Mucosa of stomach (tissue), 1 donor: ENCODE data around the gene CCDC88C.

Experiments
- H3K27me3 ChIP-seq: one replicate; pipeline ENCODE4 v1.7.0; 2013; ENCODE audit warnings: mild to moderate bottlenecking, low read length; ENCODE audit not compliant: control insufficient read depth, insufficient read depth
- H3K36me3 ChIP-seq: one replicate; pipeline ENCODE4 v1.7.0; 2013; ENCODE audit warnings: low read length; ENCODE audit not compliant: control insufficient read depth, insufficient read depth
- H3K4me1 ChIP-seq: one replicate; pipeline ENCODE4 v1.7.0; 2013; ENCODE audit warnings: mild to moderate bottlenecking, low read length; ENCODE audit not compliant: control insufficient read depth, insufficient read depth
- H3K4me3 ChIP-seq: one replicate; pipeline ENCODE4 v1.7.0; 2013; ENCODE audit warnings: low read length
- H3K9ac ChIP-seq: one replicate; pipeline ENCODE4 v1.7.0; 2013; ENCODE audit warnings: mild to moderate bottlenecking, low read length, moderate library complexity
- H3K9me3 ChIP-seq: one replicate; pipeline ENCODE4 v1.7.0; 2013; ENCODE audit warnings: mild to moderate bottlenecking, low read length, moderate library complexity; ENCODE audit not compliant: control insufficient read depth
- donor health status: Pancreatic carcinoma.

Gene CCDC88C

GRCh38 chr14:91328313-91329050 lies 89.1 kb downstream of the CCDC88C start:
- Histone ChIP-seq H3K9me3 (no peaks in the 10 kb centered on the region), H3K27me3 (no peaks in the 10 kb centered on the region), H3K36me3 (no peaks in the 10 kb centered on the region), H3K4me1 (peaks cover 27% of the 10 kb centered on the region), H3K4me3 (no peak overlapping the region), H3K9ac (no peak overlapping the region)

GRCh38 chr14:91327661-91328312 lies 89.8 kb downstream of the CCDC88C start:
- no peaks in the 10 kb centered on the region for H3K27me3 ChIP-seq
- H3K4me3 ChIP-seq, result no peak overlapping the region
- H3K36me3 ChIP-seq, result no peaks in the 10 kb centered on the region
- no peaks in the 10 kb centered on the region for H3K9me3 ChIP-seq
- H3K9ac ChIP-seq, result no peak overlapping the region
- H3K4me1 ChIP-seq, result peaks cover 23% of the 10 kb centered on the region

GRCh38 chr14:91327250-91327595 lies 90.4 kb downstream of the CCDC88C start:
- no peaks in the 10 kb centered on the region for H3K36me3 ChIP-seq
- H3K4me3 ChIP-seq, result no peak overlapping the region
- H3K9ac ChIP-seq, result no peak overlapping the region
- H3K27me3 ChIP-seq, result no peaks in the 10 kb centered on the region
- H3K9me3 ChIP-seq, result no peaks in the 10 kb centered on the region
- H3K4me1 ChIP-seq, result peaks cover 17% of the 10 kb centered on the region

- Histone ChIP-seq H3K4me1 (peaks cover 12% of the 10 kb centered on the region), H3K4me3 (no peak overlapping the region), H3K36me3 (no peaks in the 10 kb centered on the region), H3K9ac (no peak overlapping the region), H3K27me3 (no peaks in the 10 kb centered on the region), H3K9me3 (no peaks in the 10 kb centered on the region)
Measured at GRCh38 chr14:91326514-91327249, 90.9 kb downstream of the CCDC88C start.

GRCh38 chr14:91324606-91325575 lies 92.7 kb downstream of the CCDC88C start:
- no peak overlapping the region for H3K4me3 ChIP-seq
- H3K9ac ChIP-seq, result no peak overlapping the region
- peaks cover 7% of the 10 kb centered on the region for H3K4me1 ChIP-seq
- H3K27me3 ChIP-seq, result no peaks in the 10 kb centered on the region
- H3K36me3 ChIP-seq, result no peaks in the 10 kb centered on the region
- H3K9me3 ChIP-seq, result no peaks in the 10 kb centered on the region

- Histone ChIP-seq H3K4me1 (peaks cover 7% of the 10 kb centered on the region), H3K9me3 (no peaks in the 10 kb centered on the region), H3K4me3 (no peak overlapping the region), H3K9ac (no peak overlapping the region), H3K36me3 (no peaks in the 10 kb centered on the region), H3K27me3 (no peaks in the 10 kb centered on the region)
Measured at GRCh38 chr14:91323671-91324605, 93.7 kb downstream of the CCDC88C start.

- Histone ChIP-seq H3K4me1 (peaks cover 10% of the 10 kb centered on the region), H3K36me3 (no peaks in the 10 kb centered on the region), H3K27me3 (no peaks in the 10 kb centered on the region), H3K4me3 (no peak overlapping the region), H3K9me3 (no peaks in the 10 kb centered on the region), H3K9ac (no peak overlapping the region)
Measured at GRCh38 chr14:91323031-91323430, 94.6 kb downstream of the CCDC88C start.

- no peak overlapping the region for H3K4me3 ChIP-seq
- no peak overlapping the region for H3K9ac ChIP-seq
- H3K9me3 ChIP-seq, result no peaks in the 10 kb centered on the region
- peaks cover 14% of the 10 kb centered on the region for H3K4me1 ChIP-seq
- H3K27me3 ChIP-seq, result no peaks in the 10 kb centered on the region
- no peaks in the 10 kb centered on the region for H3K36me3 ChIP-seq
Measured at GRCh38 chr14:91322623-91323022, 95.0 kb downstream of the CCDC88C start.

GRCh38 chr14:91321131-91321530 lies 96.5 kb downstream of the CCDC88C start:
- no peaks in the 10 kb centered on the region for H3K9me3 ChIP-seq
- H3K4me3 ChIP-seq, result no peak overlapping the region
- no peak overlapping the region for H3K9ac ChIP-seq
- no peaks in the 10 kb centered on the region for H3K36me3 ChIP-seq
- no peaks in the 10 kb centered on the region for H3K27me3 ChIP-seq
- peaks cover 26% of the 10 kb centered on the region for H3K4me1 ChIP-seq

- Histone ChIP-seq H3K27me3 (no peaks in the 10 kb centered on the region), H3K9ac (no peak overlapping the region), H3K4me1 (peaks cover 22% of the 10 kb centered on the region), H3K9me3 (no peaks in the 10 kb centered on the region), H3K4me3 (no peak overlapping the region), H3K36me3 (peaks cover 3% of the 10 kb centered on the region)
Measured at GRCh38 chr14:91320266-91320665, 97.4 kb downstream of the CCDC88C start.

GRCh38 chr14:91318911-91319310 lies 98.7 kb downstream of the CCDC88C start:
- Histone ChIP-seq H3K9me3 (no peaks in the 10 kb centered on the region), H3K4me1 (peaks cover 22% of the 10 kb centered on the region), H3K4me3 (no peak overlapping the region), H3K27me3 (no peaks in the 10 kb centered on the region), H3K9ac (no peak overlapping the region), H3K36me3 (peaks cover 12% of the 10 kb centered on the region)
